ENCODE results near the gene C3orf70. TPM values are rescaled to one million over a fixed set of nuclear protein-coding genes. Genes with fewer than 3 reads are reported as not detected.
"Not testable (repeated sequence)": the region's sequence is repeated elsewhere in the genome, so short reads cannot be mapped to it uniquely, and the experiment has no call there.

The C3orf70 gene
- total and polyA plus RNA-seq, 3 experiments from 2014 or later: 0.07 TPM; not detected in 2

GRCh38 chr3:185114756-185115155 lies 38.1 kb downstream of the C3orf70 start:
- Histone ChIP-seq H3K9me3 (ENCODE audit: low read length) (no peaks in the 10 kb centered on the region), H3K36me3 (ENCODE audit: insufficient read depth, low read length) (no peaks in the 10 kb centered on the region), H3K27me3 (ENCODE audit: insufficient read depth, low read length, poor library complexity, severe bottlenecking) (no peaks in the 10 kb centered on the region), H3K4me1 (ENCODE audit: insufficient read depth, low read length) (no peaks in the 10 kb centered on the region), H3K27ac (ENCODE audit: low read depth, low read length) (no peak overlapping the region), H3K4me3 (ENCODE audit: low read length) (no peak overlapping the region)
- peaks cover 0 to 2% (median 0%) of the 10 kb centered on the region in 5 donors for H3K9me3 Mint-ChIP-seq
- H3K27ac Mint-ChIP-seq: no peak overlapping the region
- H3K4me3 Mint-ChIP-seq: no peak overlapping the region
- H3K36me3 Mint-ChIP-seq: no peaks in the 10 kb centered on the region
- peaks cover 6 to 37% of the 10 kb centered on the region in 2 donors for H3K27me3 Mint-ChIP-seq
- DNase-seq: no peak
- no peaks in the 10 kb centered on the region for H3K4me1 Mint-ChIP-seq
- CTCF ChIA-PET: no interaction called here
- POLR2A ChIA-PET: no interaction called here

- Mint-ChIP-seq H3K27me3 (peaks cover 6 to 30% of the 10 kb centered on the region in 2 donors), H3K4me3 (no peak overlapping the region), H3K4me1 (no peaks in the 10 kb centered on the region), H3K27ac (no peak overlapping the region), H3K9me3 (peaks cover 0 to 2% (median 0%) of the 10 kb centered on the region in 5 donors), H3K36me3 (no peaks in the 10 kb centered on the region)
- no peak overlapping the region for H3K27ac ChIP-seq (ENCODE audit: low read depth, low read length)
- H3K4me1 ChIP-seq (ENCODE audit: insufficient read depth, low read length): no peaks in the 10 kb centered on the region
- no peaks in the 10 kb centered on the region for H3K27me3 ChIP-seq (ENCODE audit: insufficient read depth, low read length, poor library complexity, severe bottlenecking)
- DNase-seq: no peak
- ChIA-PET POLR2A (no interaction called here), CTCF (no interaction called here)
- H3K9me3 ChIP-seq (ENCODE audit: low read length): no peaks in the 10 kb centered on the region
- no peaks in the 10 kb centered on the region for H3K36me3 ChIP-seq (ENCODE audit: insufficient read depth, low read length)
- no peak overlapping the region for H3K4me3 ChIP-seq (ENCODE audit: low read length)
Measured at GRCh38 chr3:185112186-185112585, 40.7 kb downstream of the C3orf70 start.

- H3K27me3 ChIP-seq (ENCODE audit: insufficient read depth, low read length, poor library complexity, severe bottlenecking); DNase-seq; CTCF ChIA-PET; POLR2A ChIA-PET; H3K36me3 ChIP-seq (ENCODE audit: insufficient read depth, low read length); H3K4me3 ChIP-seq (ENCODE audit: low read length); H3K4me1 Mint-ChIP-seq; H3K36me3 Mint-ChIP-seq; H3K27ac Mint-ChIP-seq; H3K9me3 ChIP-seq (ENCODE audit: low read length); H3K4me1 ChIP-seq (ENCODE audit: insufficient read depth, low read length); H3K27ac ChIP-seq (ENCODE audit: low read depth, low read length); H3K4me3 Mint-ChIP-seq: not testable (repeated sequence)
- H3K9me3 Mint-ChIP-seq: peaks cover 0 to 11% (median 4%) of the 10 kb centered on the region in 5 donors
- H3K27me3 Mint-ChIP-seq: peaks cover 6 to 15% of the 10 kb centered on the region in 2 donors
Measured at GRCh38 chr3:185109012-185109411, 43.8 kb downstream of the C3orf70 start.

- H3K4me3 ChIP-seq (ENCODE audit: low read length); H3K27me3 ChIP-seq (ENCODE audit: insufficient read depth, low read length, poor library complexity, severe bottlenecking); H3K36me3 Mint-ChIP-seq; H3K9me3 ChIP-seq (ENCODE audit: low read length); H3K36me3 ChIP-seq (ENCODE audit: insufficient read depth, low read length); H3K4me3 Mint-ChIP-seq; H3K4me1 Mint-ChIP-seq; H3K27ac Mint-ChIP-seq; CTCF ChIA-PET; H3K4me1 ChIP-seq (ENCODE audit: insufficient read depth, low read length); POLR2A ChIA-PET; DNase-seq; H3K27ac ChIP-seq (ENCODE audit: low read depth, low read length): not testable (repeated sequence)
- H3K27me3 Mint-ChIP-seq: peaks cover 5 to 10% of the 10 kb centered on the region in 2 donors
- peaks cover 4 to 18% (median 11%) of the 10 kb centered on the region in 5 donors for H3K9me3 Mint-ChIP-seq
Measured at GRCh38 chr3:185106256-185106890, 46.5 kb downstream of the C3orf70 start.

- Mint-ChIP-seq H3K9me3 (peaks cover 4 to 17% (median 11%) of the 10 kb centered on the region in 5 donors), H3K4me1 (no peaks in the 10 kb centered on the region), H3K27ac (no peak overlapping the region), H3K27me3 (peaks cover 7 to 19% of the 10 kb centered on the region in 2 donors), H3K36me3 (no peaks in the 10 kb centered on the region), H3K4me3 (no peak overlapping the region)
- Histone ChIP-seq H3K27me3 (ENCODE audit: insufficient read depth, low read length, poor library complexity, severe bottlenecking) (no peaks in the 10 kb centered on the region), H3K9me3 (ENCODE audit: low read length) (no peaks in the 10 kb centered on the region), H3K4me1 (ENCODE audit: insufficient read depth, low read length) (no peaks in the 10 kb centered on the region), H3K36me3 (ENCODE audit: insufficient read depth, low read length) (no peaks in the 10 kb centered on the region), H3K4me3 (ENCODE audit: low read length) (no peak overlapping the region), H3K27ac (ENCODE audit: low read depth, low read length) (no peak overlapping the region)
- CTCF ChIA-PET: no interaction called here
- POLR2A ChIA-PET: no interaction called here
- DNase-seq: no peak
Measured at GRCh38 chr3:185103359-185104127, 49.3 kb downstream of the C3orf70 start.

GRCh38 chr3:185094697-185095096 lies 58.2 kb downstream of the C3orf70 start:
- no peaks in the 10 kb centered on the region for H3K9me3 Mint-ChIP-seq
- Histone ChIP-seq H3K9me3 (ENCODE audit: low read length) (no peaks in the 10 kb centered on the region), H3K4me1 (ENCODE audit: insufficient read depth, low read length) (no peaks in the 10 kb centered on the region), H3K27me3 (ENCODE audit: insufficient read depth, low read length, poor library complexity, severe bottlenecking) (no peaks in the 10 kb centered on the region), H3K27ac (ENCODE audit: low read depth, low read length) (no peak overlapping the region), H3K36me3 (ENCODE audit: insufficient read depth, low read length) (no peaks in the 10 kb centered on the region), H3K4me3 (ENCODE audit: low read length) (no peak overlapping the region)
- POLR2A ChIA-PET: no interaction called here
- H3K27me3 Mint-ChIP-seq: peaks cover 21 to 56% of the 10 kb centered on the region in 2 donors
- no peaks in the 10 kb centered on the region for H3K4me1 Mint-ChIP-seq
- H3K36me3 Mint-ChIP-seq: peaks cover 0 to 5% (median 0%) of the 10 kb centered on the region in 3 donors
- H3K4me3 Mint-ChIP-seq: no peak overlapping the region
- DNase-seq: no peak
- H3K27ac Mint-ChIP-seq: no peak overlapping the region
- CTCF ChIA-PET: no interaction called here

- Histone ChIP-seq H3K9me3 (ENCODE audit: low read length) (no peaks in the 10 kb centered on the region), H3K27me3 (ENCODE audit: insufficient read depth, low read length, poor library complexity, severe bottlenecking) (no peaks in the 10 kb centered on the region), H3K4me3 (ENCODE audit: low read length) (no peak overlapping the region), H3K4me1 (ENCODE audit: insufficient read depth, low read length) (no peaks in the 10 kb centered on the region), H3K27ac (ENCODE audit: low read depth, low read length) (no peak overlapping the region), H3K36me3 (ENCODE audit: insufficient read depth, low read length) (no peaks in the 10 kb centered on the region)
- POLR2A ChIA-PET: no interaction called here
- Mint-ChIP-seq H3K4me3 (no peak overlapping the region), H3K27me3 (peaks cover 15 to 42% of the 10 kb centered on the region in 2 donors), H3K27ac (no peak overlapping the region), H3K9me3 (no peaks in the 10 kb centered on the region), H3K4me1 (no peaks in the 10 kb centered on the region), H3K36me3 (peaks cover 0 to 5% (median 0%) of the 10 kb centered on the region in 3 donors)
- DNase-seq: no peak
- CTCF ChIA-PET: no interaction called here
Measured at GRCh38 chr3:185093116-185093515, 59.7 kb downstream of the C3orf70 start.

GRCh38 chr3:185090811-185091210 lies 62.0 kb downstream of the C3orf70 start:
- H3K27me3 ChIP-seq (ENCODE audit: insufficient read depth, low read length, poor library complexity, severe bottlenecking): no peaks in the 10 kb centered on the region
- Mint-ChIP-seq H3K9me3 (no peaks in the 10 kb centered on the region), H3K27ac (no peak overlapping the region), H3K4me3 (no peak overlapping the region), H3K36me3 (peaks cover 0 to 5% (median 0%) of the 10 kb centered on the region in 3 donors), H3K27me3 (peaks cover 5 to 30% of the 10 kb centered on the region in 2 donors), H3K4me1 (no peaks in the 10 kb centered on the region)
- no peak overlapping the region for H3K4me3 ChIP-seq (ENCODE audit: low read length)
- ChIA-PET POLR2A (no interaction called here), CTCF (no interaction called here)
- H3K27ac ChIP-seq (ENCODE audit: low read depth, low read length): no peak overlapping the region
- no peak for DNase-seq
- no peaks in the 10 kb centered on the region for H3K36me3 ChIP-seq (ENCODE audit: insufficient read depth, low read length)
- no peaks in the 10 kb centered on the region for H3K4me1 ChIP-seq (ENCODE audit: insufficient read depth, low read length)
- no peaks in the 10 kb centered on the region for H3K9me3 ChIP-seq (ENCODE audit: low read length)

All from CD8-positive, alpha-beta memory T cell (primary cell).